NCI-H748 (cell line): Measurements from ENCODE around the gene XPNPEP2.
"Not testable (repeated sequence)": the region's sequence is repeated elsewhere in the genome, so short reads cannot be mapped to it uniquely, and the experiment has no call there.

Experiments
- DNase-seq: peaks from one replicate; lab custom pipeline; 2025; ENCODE audit not compliant: unreplicated experiment; lab: John Stamatoyannopoulos, UW

XPNPEP2 gene

DNA sequence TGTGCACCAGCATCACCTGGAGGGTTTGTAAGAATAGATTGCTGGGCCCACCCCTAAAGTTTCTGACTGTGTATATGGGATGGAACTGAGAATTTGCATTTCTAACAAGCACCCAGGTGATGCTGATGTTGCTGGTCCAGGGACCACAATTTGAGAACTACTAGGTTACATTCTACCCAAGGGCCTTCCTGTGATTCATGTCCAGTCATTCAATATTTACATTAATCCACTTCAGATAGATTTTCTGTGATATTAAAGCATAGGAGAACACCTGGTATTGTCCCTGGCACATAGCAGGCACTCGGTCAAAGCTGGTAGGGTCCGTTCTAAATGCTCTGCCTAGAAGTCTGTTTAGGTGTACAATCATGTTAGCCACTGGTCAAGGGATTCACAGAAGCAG lies 19.5 kb upstream of the XPNPEP2 start:
- DNase-seq: no peak

DNA sequence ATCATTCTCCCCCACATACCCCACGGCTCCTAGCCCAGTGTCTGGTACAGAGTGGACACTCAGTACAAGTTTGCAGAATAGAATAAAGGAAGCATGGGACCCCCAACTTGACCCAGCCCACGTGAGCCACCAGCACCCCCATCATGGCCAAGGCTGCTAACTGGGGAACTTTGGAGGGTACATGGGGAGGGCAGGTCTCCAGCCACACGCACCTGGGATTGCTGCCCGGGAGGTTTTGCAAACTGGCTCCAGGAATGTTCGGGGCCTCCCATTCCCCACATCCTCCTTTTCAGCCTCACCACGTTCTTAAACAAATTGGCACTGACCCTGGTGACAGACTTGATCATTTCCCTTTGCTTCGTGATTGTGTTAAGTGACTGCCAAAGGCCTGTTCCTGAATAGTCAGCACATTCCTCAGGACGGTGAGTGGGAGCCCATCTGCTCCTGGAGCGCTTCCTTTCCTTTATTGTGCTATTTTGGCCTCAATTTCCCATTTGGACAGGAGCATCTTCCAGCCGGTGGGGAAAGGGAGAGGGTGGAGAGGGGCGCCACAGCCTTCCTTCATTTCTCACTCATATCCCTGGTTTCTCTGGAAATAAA lies 18.7 kb upstream of the XPNPEP2 start:
- DNase-seq: no peak

DNA sequence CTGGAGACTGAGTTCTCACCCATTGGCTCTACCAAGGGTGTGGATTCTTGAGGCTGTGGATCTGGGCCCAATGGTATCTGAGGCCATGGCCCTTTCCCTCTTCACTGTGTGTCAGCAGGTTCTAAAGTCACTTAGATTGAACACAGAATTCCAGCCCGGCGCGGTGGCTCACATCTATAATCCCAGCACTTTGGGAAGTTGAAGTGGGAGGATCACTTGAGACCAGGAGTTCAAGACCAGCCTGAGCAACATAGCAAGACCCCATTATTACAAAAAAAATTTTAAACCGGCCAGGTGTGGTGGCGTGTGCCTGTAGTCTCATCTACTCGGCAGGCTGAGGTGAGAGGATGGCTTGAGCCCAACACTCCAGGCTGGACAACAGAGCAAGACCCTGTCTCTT lies 18.0 kb upstream of the XPNPEP2 start:
- DNase-seq: no peak

DNA sequence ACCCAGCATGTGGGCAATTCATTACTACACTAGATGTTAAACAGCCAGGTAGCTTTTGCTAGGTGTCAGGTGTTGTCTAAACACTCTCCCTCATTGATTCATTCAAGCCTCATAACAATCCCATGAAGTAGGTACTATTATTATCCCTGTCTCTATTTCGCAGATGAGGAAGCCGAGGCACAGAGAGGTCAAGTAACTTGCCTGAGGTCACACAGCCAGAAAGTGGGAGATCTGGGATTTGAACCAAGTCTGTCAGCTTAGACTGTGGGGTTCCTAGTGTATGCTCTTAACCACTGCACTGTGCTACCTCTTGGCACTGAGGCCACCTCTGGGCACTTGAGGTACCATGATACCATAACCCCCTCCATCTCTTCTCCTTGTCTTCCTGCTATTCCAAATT lies 17.4 kb upstream of the XPNPEP2 start:
- no peak for DNase-seq

DNA sequence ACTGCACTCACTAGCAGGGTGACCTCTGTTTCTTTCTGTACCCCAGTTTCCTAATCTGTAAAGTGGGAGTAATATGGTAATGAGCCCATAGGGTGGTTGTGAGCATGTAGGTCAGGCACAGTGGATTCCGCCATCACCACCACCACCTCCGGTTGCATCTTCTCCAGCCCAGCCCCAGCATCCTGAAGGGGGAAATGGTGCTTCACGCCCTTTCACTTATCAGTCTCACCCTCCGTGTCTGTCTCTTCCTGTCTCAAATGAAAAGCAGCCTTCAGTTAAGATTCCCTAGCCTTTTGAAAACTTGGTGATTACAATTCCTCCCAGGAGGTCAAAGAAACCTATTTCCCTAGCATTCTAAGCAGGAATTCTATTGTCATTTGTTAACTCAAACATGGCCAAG lies 16.9 kb upstream of the XPNPEP2 start:
- no peak for DNase-seq

DNA sequence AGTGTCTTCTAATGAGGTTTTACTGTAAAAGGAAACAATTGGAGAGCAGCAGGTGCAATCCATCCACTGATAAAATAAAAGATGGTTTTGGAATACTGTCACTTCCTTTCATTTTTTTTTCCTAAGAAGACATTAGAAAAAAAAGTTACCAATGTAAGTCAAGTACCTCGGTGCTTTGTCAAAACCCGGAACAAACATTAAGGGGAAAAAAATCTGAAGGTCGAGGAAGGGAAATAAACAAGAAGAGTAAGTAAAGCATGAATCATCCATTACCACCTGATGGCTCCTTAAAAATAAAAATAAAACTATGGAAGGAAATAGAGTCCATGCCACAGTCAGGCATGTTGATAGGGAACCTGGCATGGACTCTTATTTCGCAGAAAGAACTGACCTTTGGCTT lies 15.3 kb upstream of the XPNPEP2 start:
- no peak for DNase-seq

DNA sequence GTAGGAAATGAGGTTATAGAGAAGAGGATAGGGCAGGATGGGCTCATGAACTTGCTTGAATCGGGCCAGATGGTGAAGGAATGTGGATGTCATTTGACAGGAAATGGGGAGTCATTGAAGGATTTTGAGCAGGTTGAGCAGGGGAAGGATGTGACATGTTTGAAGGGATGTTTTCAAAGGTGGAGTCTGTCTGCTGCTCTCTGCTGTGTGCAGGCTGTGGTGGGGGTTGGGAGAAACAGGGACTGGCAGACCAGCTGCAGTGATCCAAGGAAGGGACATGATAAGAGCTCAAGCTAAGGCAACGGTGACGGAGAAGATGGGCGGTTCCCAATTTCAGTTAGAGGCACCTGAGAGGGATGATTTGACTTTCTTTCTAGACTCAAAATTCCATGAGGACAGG lies 14.0 kb upstream of the XPNPEP2 start:
- DNase-seq: no peak

DNA sequence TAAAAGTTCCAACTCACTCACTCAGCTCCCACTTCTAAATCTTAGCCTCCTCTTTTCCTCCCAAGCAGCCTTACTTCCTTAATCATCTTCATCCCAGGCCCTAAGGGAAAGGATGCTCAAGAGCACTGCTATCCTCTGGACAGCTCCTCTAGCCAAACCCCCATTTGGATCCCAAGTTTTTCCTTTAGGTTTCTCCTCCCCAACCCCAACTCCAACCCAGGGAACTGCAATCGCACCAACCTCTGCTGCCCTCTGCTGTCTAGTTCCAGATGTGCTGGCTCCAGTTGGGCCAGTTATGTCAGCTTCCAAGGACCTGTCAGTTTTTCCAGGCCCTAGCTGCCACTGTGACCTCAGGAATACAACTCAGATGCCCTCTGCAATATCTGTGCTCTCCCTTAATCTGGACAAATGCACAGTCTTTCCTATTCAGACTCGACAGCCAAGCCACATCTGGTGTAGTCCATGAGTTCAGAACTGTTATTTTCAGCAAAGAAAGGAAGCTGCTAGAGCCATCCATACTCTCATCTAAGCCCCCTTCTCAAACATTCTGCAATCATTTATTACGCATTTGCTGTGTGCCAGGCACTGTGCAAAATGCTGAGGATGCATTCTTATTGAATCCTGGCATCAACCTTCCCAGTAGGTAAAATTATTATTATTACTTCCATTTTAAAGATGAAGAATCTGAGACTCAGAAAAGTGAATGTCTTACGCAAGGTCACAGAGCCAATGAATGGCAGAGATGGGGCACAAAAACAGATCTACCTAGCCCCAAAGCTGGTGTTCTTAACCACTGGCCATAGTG lies 12.3 kb upstream of the XPNPEP2 start:
- peak; percentile 37 for DNase-seq

DNA sequence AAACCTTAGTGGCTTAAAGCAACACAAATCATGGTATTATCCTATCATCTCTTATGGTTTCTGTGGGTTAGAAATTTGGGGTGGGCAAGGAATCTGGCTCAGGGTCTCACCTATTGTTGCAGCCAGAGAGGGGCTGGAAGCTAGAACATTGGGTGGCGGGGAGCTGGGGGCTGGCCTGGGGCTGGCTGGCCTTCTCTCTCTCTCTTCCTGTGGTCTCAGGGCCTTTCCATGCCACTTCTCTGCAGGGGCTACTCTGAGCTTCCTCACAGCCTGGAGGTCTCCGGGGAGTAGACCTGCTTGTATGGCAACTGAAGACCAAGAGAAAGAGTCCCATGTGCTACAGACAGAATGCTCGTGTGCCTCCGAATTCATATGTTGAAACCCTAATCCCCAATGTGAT lies 10.7 kb upstream of the XPNPEP2 start:
- DNase-seq: no peak

DNA sequence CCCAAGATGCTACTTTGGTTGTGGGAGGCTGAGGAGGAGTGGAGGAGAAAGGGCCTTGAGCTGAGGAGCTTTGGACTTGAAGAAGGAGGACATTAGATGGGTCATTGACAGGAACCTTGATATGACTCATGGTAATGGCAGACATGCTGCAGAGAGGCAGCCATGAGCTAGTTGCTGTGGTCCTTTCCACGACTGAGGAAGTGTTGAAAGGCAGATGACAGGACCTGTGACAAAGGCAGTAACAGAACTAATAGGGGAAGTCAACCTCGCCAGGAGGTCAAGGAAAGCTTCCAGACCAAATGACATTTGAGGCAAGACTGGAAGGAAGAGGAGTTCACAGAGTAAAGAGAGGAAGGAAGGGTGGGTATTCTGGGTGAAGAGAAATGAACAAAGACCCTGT lies 7.6 kb upstream of the XPNPEP2 start:
- no peak for DNase-seq

DNA sequence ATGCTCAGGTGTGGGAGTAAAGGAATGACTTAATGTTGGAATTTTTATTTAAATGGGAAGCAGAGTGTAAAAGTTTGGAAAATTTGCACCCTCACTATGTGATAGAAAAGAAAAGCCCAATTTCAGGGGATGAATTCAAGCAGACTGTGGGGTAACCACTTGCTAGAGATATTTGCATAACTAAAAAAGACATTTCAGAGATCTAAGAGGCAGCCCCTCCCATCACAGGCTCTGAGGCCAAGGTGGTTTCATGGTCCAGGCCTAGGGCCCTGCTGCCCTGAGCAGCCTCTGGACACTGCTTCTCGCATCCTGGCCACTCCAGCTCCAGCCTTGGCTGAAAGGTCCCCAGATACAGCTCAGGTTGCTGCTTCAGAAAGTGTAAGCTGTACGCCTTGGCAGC lies 5.9 kb upstream of the XPNPEP2 start:
- no peak for DNase-seq

DNA sequence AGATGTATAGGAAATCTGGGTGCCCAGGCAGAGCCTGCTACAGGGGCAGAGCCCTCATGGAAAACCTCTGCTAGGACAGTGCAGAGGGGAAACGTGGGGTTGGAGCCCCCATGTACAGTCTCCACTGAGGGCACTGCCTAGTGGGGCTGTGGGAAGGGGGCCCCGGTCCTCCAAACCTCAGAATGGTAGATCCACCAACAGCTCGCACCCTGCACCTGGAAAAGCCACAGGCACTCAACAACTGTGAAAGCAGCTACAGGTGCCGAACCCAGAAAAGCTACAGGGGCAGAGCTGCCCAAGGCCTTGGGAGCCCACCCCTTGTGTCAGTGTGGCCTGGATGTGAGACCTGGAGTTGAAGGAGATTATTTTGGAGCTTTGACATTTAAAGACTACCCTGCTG lies 5.4 kb upstream of the XPNPEP2 start:
- no peak for DNase-seq

DNA sequence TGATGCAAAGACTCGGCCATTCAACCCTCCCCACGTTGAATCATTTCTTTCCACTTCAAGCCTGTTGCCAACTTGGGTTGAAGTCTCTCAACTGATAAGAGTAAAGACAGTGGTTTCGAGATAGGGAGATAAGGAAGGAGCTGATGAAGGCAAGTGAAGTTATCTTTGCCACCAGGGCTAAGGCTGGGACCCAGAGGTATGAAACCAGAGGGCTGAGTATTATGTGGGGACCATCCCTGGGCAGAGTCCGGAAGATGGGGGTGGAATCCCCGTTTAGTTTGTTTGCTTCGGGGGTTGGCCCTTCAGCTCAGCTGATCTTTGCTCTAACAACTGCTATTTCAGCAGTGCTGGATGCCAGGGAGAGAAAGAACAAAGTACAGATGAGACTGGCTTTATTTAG lies 2.3 kb upstream of the XPNPEP2 start:
- no peak for DNase-seq

DNA sequence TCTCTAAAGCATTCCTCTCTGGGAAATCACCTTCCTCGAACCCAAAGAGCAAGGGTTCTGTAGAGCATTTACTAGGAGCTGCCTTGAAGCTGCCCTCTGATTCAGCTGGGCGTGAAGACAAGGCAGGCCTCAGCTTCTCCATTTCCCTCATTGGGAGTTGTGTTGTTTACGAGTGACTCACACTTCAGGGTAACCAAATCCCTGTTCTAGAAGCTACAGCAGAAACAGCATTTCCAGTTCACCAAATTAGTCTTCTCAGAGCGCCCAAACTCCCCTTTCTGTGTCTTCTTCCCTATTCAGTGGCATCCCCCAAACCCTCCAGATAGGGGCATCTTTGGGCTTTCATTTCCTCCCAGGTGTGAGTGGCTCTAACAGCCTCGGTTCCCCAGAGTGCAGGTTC lies 863 bp upstream of the XPNPEP2 start:
- DNase-seq: no peak

DNA sequence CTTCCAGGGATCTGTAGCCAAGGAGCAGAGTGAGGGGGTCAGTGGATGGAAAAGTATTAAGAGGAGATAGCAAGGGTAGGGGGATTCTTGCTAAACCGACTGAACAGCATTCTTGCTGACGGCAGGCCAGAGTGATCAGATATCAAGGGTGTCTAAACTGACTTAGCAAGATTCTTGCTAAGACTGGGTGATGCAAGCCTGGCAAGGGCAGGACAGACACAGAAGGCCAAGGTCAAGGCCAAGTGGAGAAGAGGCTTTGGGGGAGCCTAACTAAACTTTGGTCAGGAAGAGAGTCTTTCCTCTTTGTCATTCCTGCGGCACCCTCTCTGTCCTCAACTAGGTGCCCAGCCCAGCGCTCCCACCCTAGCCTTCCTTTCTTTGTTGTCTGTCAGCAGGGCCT lies 799 bp downstream of the XPNPEP2 start:
- DNase-seq: no peak

DNA sequence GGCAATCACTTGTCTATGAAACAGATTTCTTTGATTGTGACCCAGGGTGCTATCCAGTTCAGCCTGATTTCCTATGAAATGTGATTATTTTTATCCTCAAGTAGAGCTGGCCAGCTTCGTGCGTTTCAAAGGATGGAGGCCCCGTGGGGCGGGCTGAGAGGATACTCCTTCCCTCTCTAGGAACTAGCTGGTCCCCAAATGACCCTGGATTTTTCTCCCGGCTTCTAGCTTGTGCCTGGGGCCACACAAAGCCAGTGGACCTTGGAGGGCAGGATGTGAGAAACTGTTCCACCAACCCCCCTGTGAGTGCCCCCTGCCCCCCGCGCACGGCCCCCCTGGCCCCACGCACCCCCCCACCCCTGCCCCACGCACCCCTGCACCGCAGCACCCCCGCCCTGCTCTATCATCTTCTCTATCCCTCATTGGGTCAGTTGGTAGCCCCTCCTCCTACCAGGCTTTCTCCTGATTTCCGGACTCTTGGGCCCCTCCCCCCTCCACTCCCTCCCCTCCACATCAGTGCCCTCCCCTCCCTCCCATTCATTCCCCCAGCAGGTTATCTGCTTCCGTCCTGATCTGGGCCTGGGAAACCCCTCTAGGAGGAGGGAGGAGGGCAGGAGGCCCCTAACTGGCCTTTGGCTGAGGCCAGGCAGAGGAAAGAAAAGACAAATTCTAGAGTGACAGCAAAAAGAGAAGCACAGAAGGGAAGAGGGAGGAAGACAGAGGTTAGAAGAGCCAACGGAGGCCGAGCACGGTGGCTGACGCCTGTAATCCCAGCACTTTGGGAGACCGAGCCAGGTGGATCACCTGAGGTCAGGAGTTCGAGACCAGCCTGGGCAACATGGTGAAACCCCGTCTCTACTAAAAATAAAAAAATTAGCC lies 3.3 kb downstream of the XPNPEP2 start:
- no peak for DNase-seq

DNA sequence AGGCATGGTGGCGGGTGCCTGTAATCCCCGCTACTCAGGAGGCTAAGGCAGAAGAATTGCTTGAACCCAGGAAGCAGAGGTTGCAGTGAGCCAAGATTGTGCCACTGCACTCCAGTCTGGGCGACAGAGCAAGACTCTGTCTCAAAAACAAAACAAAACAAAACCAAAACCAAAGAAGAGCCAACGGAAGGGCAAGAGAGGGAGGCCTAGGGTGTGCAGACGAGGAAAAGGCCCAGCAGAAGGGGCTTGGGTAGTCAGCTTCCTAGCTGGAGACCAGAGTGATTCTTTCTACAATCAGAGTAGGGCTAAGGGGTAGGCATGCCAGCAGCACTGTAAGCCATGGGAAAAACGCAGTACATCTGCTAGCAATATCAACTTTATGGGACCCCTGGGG lies 4.0 kb downstream of the XPNPEP2 start:
- not testable (repeated sequence) for DNase-seq

DNA sequence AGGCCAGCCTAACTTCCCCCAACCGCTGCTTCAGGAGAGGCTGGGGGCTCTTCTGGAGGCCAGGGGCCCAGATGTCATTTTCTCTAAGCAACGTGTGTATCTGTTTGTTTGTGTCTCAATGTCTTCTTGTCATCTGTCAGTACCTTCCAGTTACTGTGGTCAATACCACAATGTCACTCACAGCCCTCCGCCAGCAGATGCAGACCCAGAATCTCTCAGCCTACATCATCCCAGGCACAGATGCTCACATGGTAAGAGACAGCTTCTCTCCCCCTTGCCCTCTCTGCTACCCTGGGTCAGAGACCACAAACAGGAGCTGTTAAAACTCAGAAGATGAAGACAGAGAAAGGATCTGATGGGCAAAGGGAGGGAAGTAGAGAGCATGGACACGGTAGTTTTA lies 5.0 kb downstream of the XPNPEP2 start:
- DNase-seq: no peak

DNA sequence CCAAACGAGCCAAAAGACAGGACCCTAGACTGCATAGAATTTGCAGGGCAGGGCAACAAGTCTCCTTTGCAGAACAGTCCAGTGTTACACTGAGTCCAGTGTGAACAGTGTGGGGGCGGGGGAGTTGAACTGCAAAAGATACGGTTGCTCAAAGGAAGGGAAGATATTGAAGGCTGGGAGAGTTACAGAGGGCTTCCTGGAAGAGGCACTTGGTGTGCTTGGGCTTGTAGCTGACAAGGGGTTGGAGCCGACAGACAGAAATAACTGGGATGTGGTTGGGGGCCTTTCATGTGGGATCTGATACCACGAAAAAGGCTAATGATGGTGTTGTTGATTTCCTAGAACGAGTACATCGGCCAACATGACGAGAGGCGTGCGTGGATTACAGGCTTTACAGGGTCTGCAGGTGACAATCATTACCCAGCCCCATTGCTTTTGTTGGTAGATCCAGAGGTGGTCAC lies 6.1 kb downstream of the XPNPEP2 start:
- no peak for DNase-seq

DNA sequence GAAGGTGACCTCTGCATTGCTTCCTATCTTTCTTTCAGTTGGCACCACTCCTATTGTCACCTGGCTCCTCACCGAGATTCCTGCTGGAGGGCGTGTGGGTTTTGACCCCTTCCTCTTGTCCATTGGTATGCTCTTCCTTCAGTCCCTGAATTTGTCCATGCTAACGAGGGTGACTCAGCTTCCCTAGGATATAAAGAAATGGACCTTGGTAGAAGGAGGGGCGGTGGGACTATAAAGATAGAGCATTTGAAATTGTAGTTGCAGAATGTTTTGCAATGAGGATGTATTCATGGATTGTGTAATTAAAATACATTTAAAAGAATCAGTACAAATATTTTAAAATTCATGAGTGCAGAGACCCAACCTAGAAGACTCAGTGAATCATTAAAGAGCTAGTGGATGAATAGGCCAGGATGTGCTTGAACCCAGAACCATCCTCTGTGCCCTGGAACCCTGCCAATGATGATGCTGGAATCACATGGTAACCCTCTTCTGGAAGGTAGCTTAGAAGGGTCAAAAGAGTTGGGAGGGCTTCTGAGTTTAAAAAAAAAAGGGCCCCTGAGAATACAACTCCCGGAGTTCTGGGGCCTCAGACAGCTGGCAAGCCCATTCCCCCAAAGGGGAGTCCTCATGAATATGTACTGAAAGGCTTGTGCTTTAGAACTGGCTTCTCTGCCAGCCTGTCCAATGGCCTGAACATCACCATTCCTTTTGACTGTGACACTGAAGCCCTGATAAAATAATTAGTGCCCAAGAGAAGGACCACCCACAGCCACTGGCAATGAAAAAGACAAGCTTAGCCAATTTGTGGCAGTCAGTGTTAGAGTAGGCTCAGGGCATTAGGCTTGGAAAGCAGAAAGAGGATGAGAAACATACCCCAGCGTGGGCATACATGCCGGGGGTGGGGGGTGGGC lies 8.0 kb downstream of the XPNPEP2 start:
- DNase-seq: no peak

DNA sequence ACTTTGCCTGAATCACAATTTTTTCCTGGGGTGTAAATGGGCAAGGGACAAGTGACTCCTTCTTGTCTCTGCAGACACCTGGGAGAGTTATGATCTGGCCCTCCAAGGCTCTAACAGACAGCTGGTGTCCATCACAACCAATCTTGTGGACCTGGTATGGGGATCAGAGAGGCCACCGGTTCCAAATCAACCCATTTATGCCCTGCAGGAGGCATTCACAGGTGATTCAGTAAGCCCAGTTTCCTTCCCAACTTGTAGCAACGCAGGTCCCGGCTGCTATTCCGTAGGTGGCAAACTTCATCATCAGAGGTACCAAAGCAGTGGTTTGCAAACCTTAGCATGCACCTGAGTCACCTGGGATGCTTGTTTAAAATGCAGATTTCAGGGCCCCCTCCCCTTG lies 8.8 kb downstream of the XPNPEP2 start:
- DNase-seq: no peak
